GM12878 (cell line): ENCODE measurements around the gene ATP8A1.

Source experiments
- LARP7 ChIP-seq: fragments of 450-650 bp; IDR thresholded peaks from 2 replicates; pipeline ENCODE4 v1.6.1; 2017; ENCODE audit warnings: mild to moderate bottlenecking
- MEF2B ChIP-seq: fragments of 450-650 bp; IDR thresholded peaks from 2 replicates; pipeline ENCODE4 v1.6.1; 2018; ENCODE audit warnings: mild to moderate bottlenecking, moderate library complexity; ENCODE audit not compliant: partially characterized antibody, poor library complexity, severe bottlenecking
- MYB ChIP-seq: fragments of 150-350 bp; IDR thresholded peaks from 2 replicates; pipeline ENCODE4 v1.6.1; 2014; ENCODE audit warnings: mild to moderate bottlenecking, low read depth, low read length, borderline replicate concordance
- ZNF384 ChIP-seq: IDR thresholded peaks from 2 replicates; pipeline ENCODE4 v1.6.1; 2012; ENCODE audit warnings: low read depth, mild to moderate bottlenecking, low read length, improper control_type of control experiment, borderline replicate concordance
- TF ChIP-seq, protein P1 (sequence below), 3 experiments: IDR thresholded peaks in 2 of 3; conservative IDR thresholded peaks in 1 of 3; 2 replicates each; pipeline ENCODE4 v1.5.1; 2011; ENCODE audit warnings: low read depth in 3 of 3, low read length in 3 of 3, mild to moderate bottlenecking in 3 of 3, control low read depth in 2 of 3, moderate library complexity in 2 of 3, inconsistent platforms in 1 of 3, mixed read lengths in 1 of 3; ENCODE audit not compliant: control insufficient read depth in 2 of 3, insufficient read depth in 1 of 3; ENCODE audit errors: extremely low read depth in 1 of 3
- TF ChIP-seq, protein P2 (sequence below): IDR thresholded peaks from 2 replicates; pipeline ENCODE4 v1.6.1; 2012; ENCODE audit warnings: low read length, inconsistent platforms

DNA sequence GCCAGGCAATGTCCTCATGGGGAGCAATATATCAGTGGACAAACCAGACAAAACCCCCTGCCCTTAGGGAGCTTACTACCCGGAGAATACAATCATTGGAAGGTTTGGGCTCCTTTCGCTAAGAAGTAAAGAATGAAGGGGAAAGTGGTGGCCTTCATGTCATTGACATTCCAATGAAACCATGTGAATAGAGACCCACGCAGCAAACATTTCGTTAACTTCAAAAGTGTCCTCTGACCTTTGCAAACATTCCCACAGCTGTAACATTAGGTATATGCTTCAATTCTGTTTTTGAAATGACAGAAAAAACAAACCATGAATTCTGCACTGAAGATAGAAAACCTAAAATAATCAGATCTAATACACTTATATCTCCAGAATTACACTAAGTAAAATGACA is 7.0 kb downstream of the ATP8A1 start:
- TF ChIP-seq, protein P1, sequence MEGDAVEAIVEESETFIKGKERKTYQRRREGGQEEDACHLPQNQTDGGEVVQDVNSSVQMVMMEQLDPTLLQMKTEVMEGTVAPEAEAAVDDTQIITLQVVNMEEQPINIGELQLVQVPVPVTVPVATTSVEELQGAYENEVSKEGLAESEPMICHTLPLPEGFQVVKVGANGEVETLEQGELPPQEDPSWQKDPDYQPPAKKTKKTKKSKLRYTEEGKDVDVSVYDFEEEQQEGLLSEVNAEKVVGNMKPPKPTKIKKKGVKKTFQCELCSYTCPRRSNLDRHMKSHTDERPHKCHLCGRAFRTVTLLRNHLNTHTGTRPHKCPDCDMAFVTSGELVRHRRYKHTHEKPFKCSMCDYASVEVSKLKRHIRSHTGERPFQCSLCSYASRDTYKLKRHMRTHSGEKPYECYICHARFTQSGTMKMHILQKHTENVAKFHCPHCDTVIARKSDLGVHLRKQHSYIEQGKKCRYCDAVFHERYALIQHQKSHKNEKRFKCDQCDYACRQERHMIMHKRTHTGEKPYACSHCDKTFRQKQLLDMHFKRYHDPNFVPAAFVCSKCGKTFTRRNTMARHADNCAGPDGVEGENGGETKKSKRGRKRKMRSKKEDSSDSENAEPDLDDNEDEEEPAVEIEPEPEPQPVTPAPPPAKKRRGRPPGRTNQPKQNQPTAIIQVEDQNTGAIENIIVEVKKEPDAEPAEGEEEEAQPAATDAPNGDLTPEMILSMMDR (IDR thresholded peaks at IDR 0.05 in 2 of 3, conservative IDR thresholded peaks at IDR 0.05 in 1 of 3; ENCODE audit: control insufficient read depth in 2 of 3, extremely low read depth in 1 of 3, insufficient read depth in 1 of 3, low read depth in 3 of 3, low read length in 3 of 3) = no peak
- no peak for TF ChIP-seq LARP7
- no peak for TF ChIP-seq ZNF384
- TF ChIP-seq MEF2B = no peak
- TF ChIP-seq, protein P2, sequence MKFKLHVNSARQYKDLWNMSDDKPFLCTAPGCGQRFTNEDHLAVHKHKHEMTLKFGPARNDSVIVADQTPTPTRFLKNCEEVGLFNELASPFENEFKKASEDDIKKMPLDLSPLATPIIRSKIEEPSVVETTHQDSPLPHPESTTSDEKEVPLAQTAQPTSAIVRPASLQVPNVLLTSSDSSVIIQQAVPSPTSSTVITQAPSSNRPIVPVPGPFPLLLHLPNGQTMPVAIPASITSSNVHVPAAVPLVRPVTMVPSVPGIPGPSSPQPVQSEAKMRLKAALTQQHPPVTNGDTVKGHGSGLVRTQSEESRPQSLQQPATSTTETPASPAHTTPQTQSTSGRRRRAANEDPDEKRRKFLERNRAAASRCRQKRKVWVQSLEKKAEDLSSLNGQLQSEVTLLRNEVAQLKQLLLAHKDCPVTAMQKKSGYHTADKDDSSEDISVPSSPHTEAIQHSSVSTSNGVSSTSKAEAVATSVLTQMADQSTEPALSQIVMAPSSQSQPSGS = no peak
- no peak for TF ChIP-seq MYB
